ENCODE data around the gene WLS.

The WLS gene

GRCh38 chr1:68271596-68271995 lies 39.3 kb upstream of the WLS start:
- Histone ChIP-seq H3K27me3 (replicated peaks; ENCODE audit: insufficient read depth, low read length) (no peaks in the 10 kb centered on the region), H3K27ac (ENCODE audit: low read length) (no peak overlapping the region), H3K79me2 (ENCODE audit: low read length) (no peaks in the 10 kb centered on the region), H3K4me2 (ENCODE audit: low read depth, low read length) (no peak overlapping the region), H3K4me1 (ENCODE audit: low read length) (peaks cover 5% of the 10 kb centered on the region), H3F3A (ENCODE audit: insufficient read depth, low read length) (no peaks in the 10 kb centered on the region), H3K9me3 (replicated peaks; ENCODE audit: insufficient read depth, low read length) (no peaks in the 10 kb centered on the region), H3K36me3 (replicated peaks; ENCODE audit: insufficient read depth, low read length) (no peaks in the 10 kb centered on the region), H4K20me1 (ENCODE audit: insufficient read depth, low read length) (no peaks in the 10 kb centered on the region), H3K9me2 (replicated peaks; ENCODE audit: insufficient read depth, low read length) (no peaks in the 10 kb centered on the region), H3K4me3 (ENCODE audit: low read length) (no peak overlapping the region), H3K9ac (ENCODE audit: low read length) (no peak overlapping the region), H2AFZ (ENCODE audit: low read length) (no peak overlapping the region)
- no peak for DNase-seq
- TF ChIP-seq, protein P1, sequence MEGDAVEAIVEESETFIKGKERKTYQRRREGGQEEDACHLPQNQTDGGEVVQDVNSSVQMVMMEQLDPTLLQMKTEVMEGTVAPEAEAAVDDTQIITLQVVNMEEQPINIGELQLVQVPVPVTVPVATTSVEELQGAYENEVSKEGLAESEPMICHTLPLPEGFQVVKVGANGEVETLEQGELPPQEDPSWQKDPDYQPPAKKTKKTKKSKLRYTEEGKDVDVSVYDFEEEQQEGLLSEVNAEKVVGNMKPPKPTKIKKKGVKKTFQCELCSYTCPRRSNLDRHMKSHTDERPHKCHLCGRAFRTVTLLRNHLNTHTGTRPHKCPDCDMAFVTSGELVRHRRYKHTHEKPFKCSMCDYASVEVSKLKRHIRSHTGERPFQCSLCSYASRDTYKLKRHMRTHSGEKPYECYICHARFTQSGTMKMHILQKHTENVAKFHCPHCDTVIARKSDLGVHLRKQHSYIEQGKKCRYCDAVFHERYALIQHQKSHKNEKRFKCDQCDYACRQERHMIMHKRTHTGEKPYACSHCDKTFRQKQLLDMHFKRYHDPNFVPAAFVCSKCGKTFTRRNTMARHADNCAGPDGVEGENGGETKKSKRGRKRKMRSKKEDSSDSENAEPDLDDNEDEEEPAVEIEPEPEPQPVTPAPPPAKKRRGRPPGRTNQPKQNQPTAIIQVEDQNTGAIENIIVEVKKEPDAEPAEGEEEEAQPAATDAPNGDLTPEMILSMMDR (IDR thresholded peaks at IDR 0.05; ENCODE audit: low read length), result no peak
- TF ChIP-seq EZH2phosphoT487 (IDR thresholded peaks at IDR 0.05; ENCODE audit: low read length) (no peak), EZH2 (optimal IDR thresholded peaks at IDR 0.05; ENCODE audit: low read depth, low read length) (no peak)

DNA sequence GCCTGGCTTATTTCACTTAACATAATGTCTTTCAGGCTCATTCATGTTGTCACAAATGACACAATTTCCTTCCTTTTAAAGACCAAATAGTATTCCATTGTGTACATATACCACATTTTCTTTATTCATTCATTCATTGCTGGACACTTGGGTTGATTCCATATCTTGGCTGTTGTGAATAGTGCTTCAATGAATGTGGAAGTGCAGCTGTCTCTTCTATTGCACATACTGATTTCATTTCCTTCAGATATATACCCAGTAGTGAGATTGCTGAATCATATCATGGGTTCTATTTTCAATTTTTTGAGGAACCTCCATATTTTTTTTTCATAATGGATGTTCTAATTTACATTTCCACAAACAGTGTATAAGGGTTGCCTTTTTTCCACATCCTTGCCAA lies 38.6 kb upstream of the WLS start:
- Histone ChIP-seq H4K20me1 (ENCODE audit: insufficient read depth, low read length) (no peaks in the 10 kb centered on the region), H3K9me2 (replicated peaks; ENCODE audit: insufficient read depth, low read length) (no peaks in the 10 kb centered on the region), H3F3A (ENCODE audit: insufficient read depth, low read length) (no peaks in the 10 kb centered on the region), H3K79me2 (ENCODE audit: low read length) (no peaks in the 10 kb centered on the region), H3K27me3 (replicated peaks; ENCODE audit: insufficient read depth, low read length) (no peaks in the 10 kb centered on the region), H3K4me1 (ENCODE audit: low read length) (peaks cover 5% of the 10 kb centered on the region), H3K4me3 (ENCODE audit: low read length) (no peak overlapping the region), H3K9ac (ENCODE audit: low read length) (no peak overlapping the region), H3K27ac (ENCODE audit: low read length) (no peak overlapping the region), H3K9me3 (replicated peaks; ENCODE audit: insufficient read depth, low read length) (no peaks in the 10 kb centered on the region), H3K4me2 (ENCODE audit: low read depth, low read length) (no peak overlapping the region), H3K36me3 (replicated peaks; ENCODE audit: insufficient read depth, low read length) (no peaks in the 10 kb centered on the region), H2AFZ (ENCODE audit: low read length) (no peak overlapping the region)
- DNase-seq, result no peak
- TF ChIP-seq EZH2 (optimal IDR thresholded peaks at IDR 0.05; ENCODE audit: low read depth, low read length) (no peak), EZH2phosphoT487 (IDR thresholded peaks at IDR 0.05; ENCODE audit: low read length) (no peak)
- TF ChIP-seq, protein P1 (IDR thresholded peaks at IDR 0.05; ENCODE audit: low read length), result no peak

DNA sequence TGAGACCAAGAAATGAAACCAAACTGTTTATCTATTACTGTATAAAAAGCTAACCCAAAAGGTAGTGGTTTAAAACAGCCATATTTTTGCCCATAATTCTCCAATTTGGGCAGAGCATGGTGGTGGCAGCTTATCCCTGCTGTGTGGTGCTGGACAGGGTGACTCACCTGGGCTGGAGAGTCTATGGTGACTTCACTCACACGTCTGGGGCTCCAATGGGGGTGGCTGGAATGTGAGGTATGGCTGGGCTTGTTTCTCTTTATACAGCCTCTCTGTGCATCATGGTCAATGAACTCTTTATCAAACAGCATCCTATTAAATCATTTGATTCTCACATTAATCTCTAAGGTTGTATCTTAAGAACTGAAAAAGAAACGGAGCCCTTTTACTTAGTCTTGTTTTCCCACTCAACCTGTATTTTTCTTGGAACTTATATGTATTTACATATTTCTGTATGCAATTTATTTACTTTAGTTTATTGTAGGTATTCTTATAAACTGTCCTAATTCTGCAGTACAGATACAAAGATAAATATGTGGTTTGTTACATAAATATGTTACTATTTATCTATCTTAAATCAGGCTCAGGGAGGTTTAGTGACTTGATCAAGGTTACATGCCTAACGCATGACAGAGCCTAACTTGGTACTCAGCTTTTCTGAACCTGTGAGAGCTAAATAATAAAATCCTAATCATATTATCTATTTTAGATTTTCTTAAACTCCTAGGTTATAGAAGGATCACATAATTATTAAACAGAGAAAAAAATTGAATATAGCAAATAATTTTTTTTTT lies 37.5 kb upstream of the WLS start:
- H3K79me2 ChIP-seq (ENCODE audit: low read length), result no peaks in the 10 kb centered on the region
- H3K27me3 ChIP-seq (replicated peaks; ENCODE audit: insufficient read depth, low read length), result no peaks in the 10 kb centered on the region
- no peak overlapping the region for H2AFZ ChIP-seq (ENCODE audit: low read length)
- no peaks in the 10 kb centered on the region for H4K20me1 ChIP-seq (ENCODE audit: insufficient read depth, low read length)
- no peak overlapping the region for H3K27ac ChIP-seq (ENCODE audit: low read length)
- peaks cover 5% of the 10 kb centered on the region for H3K4me1 ChIP-seq (ENCODE audit: low read length)
- H3K4me3 ChIP-seq (ENCODE audit: low read length), result no peak overlapping the region
- DNase-seq, result no peak
- no peak for TF ChIP-seq EZH2 (optimal IDR thresholded peaks at IDR 0.05; ENCODE audit: low read depth, low read length)
- TF ChIP-seq EZH2phosphoT487 (IDR thresholded peaks at IDR 0.05; ENCODE audit: low read length), result no peak
- TF ChIP-seq, protein P1 (IDR thresholded peaks at IDR 0.05; ENCODE audit: low read length), result no peak
- no peaks in the 10 kb centered on the region for H3K9me2 ChIP-seq (replicated peaks; ENCODE audit: insufficient read depth, low read length)
- no peaks in the 10 kb centered on the region for H3K36me3 ChIP-seq (replicated peaks; ENCODE audit: insufficient read depth, low read length)
- H3F3A ChIP-seq (ENCODE audit: insufficient read depth, low read length), result no peaks in the 10 kb centered on the region
- H3K9ac ChIP-seq (ENCODE audit: low read length), result no peak overlapping the region
- H3K4me2 ChIP-seq (ENCODE audit: low read depth, low read length), result no peak overlapping the region
- H3K9me3 ChIP-seq (replicated peaks; ENCODE audit: insufficient read depth, low read length), result no peaks in the 10 kb centered on the region
